NT2/D1 (cell line): ENCODE data around the gene ZNF503.

Experiments
- SUZ12 ChIP-seq: IDR thresholded peaks from 2 replicates; pipeline ENCODE4 v1.6.1; 2011; ENCODE audit not compliant: insufficient read length, insufficient read depth; ENCODE audit errors: extremely low read depth
- YY1 ChIP-seq: IDR thresholded peaks from 2 replicates; pipeline ENCODE4 v1.6.1; 2011; ENCODE audit not compliant: insufficient read length, insufficient read depth
- ZNF274 ChIP-seq: IDR thresholded peaks from 2 replicates; pipeline ENCODE4 v1.6.1; 2011; ENCODE audit warnings: mild to moderate bottlenecking, low read depth, low read length

DNA sequence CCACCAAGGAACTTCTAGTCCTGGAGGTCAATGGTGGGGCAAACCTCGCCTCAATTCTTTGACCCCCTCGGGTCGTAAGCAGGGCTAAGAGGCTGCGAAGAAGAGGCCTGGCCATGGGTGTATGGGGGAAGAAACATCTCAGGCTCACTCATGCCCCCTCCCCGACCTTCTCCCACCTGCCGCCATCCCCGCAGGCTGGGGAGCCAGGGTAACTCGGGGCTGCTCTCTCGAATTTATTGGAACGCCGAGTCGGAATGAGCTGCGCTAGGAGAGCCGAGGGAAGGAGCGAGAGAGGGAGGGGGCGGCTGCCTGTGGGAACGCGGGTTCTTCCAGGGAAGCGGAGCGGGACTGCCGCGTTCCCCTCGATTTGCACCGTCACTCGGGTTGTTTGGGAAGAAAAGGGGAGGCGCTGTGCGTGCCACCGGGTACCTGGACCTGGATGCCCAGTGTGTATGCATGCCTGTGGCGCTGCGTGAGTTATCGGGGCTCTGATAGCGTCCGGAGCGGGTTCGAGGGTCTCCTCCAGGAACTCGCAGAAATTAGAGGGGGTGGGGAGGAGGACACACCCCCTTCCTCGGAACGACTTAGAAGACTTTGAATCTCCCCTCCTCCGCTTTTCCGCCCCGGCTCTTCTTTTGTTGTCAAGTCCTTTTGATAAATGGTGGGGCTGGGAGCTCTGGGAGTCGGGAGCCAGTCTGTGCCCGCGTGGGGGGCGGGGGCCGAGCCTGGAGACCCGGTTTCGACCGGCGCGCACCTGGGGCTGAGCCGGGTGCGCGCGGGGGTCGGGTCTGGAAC, 1.8 kb upstream of the ZNF503 start:
- TF ChIP-seq ZNF274 (no peak), YY1 (no peak), SUZ12 (no peak)
